Measurements from ENCODE around the gene ITLN1.

ITLN1 gene

DNA sequence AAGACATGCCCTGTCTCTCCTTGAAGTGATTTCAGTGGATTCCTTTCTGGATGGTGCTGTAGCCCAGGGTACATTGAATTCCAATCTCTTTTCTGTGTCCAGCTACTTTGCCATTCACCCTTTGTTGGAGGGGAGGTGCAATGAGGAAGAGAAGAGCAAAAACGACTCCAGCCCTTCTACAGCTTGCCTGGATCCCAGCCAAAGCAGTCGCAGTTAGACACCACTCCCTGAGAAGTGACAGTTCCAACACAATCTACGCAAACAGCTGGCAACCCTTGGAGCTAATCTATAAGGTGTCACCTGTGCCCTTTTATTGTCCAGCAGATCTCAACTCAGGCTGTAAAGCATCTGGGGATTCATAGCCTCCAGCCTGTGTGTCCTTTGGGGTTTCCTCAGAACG, 26.9 kb downstream of the ITLN1 start:
- no peak for DNase-seq (ENCODE audit: low read depth)

DNA sequence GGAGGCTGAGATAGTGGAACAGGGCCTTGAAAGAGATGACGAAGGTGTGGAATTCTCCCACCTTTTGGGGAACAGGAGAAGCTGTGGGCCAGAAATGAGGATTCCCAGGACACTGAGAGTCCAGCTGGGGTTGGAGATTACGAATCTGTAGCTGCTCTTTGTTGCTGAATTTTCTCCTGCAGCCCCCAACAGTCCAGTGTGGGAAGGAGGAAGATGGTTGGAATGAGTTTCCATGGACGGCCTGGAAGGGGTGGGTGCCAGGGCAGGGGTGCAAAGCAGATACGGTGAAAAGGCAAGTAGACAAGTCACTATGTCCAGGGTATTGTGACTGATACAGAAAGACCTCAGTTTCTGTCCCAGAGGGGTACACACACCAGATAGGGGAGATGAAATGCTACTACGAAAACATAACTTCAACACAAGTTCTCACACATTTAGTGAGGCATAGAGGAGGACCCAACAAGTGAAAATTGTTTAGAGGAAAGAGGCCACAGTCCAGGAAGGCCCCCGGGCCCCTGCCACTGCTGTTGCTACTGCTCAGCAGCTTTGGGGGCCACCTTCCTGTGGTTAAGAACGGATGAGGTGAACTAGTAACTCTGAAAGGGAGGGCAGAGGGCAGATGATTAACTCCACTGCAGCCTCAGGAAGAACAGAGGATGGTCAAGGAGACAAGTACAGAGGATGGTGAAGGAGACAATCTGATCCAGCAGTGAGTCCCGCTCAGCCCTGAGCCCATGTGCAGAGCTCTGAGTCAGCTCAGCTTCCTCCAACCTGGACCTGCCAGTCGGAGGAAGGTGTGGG, 29.6 kb downstream of the ITLN1 start:
- DNase-seq (ENCODE audit: low read depth), result no peak

DNA sequence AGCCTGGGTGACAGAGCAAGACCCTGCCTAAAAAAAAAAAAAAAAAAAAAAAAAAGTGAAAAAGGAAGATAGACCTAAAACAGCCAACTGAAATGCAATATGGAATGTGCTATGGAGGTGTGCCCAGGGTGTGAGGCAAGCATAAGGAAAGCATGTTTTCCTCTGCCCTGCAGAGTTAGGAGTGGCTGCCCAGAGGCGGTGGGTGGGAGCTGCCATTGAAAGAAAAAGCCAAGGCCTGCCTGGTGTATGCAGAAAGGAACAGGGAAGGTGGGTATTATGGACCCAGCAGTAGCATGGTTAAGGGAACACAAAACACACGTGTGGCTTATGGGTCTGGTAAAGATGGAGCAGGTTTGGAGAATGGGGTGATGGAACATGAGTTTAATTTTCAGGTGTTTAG, 31.2 kb downstream of the ITLN1 start:
- DNase-seq (ENCODE audit: low read depth), result no peak

DNA sequence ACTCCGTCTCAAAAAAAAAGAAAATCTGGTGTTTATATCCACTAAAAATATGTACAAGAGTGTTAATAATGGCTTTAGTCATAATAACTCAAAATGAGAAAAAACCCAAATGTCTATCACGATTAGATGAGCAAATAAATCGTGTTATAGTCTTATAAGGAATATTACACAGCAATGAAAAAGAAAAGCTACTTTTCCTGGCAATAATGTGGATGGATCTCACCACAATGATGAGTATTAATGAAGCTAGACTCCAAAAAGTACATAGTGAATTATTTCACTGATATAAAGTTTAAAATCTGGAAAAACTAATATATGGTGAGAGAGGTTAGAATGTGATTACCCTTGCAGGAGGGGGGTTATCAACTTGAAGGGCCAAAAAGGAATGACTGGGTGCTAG, 32.0 kb downstream of the ITLN1 start:
- DNase-seq (ENCODE audit: low read depth), result no peak

DNA sequence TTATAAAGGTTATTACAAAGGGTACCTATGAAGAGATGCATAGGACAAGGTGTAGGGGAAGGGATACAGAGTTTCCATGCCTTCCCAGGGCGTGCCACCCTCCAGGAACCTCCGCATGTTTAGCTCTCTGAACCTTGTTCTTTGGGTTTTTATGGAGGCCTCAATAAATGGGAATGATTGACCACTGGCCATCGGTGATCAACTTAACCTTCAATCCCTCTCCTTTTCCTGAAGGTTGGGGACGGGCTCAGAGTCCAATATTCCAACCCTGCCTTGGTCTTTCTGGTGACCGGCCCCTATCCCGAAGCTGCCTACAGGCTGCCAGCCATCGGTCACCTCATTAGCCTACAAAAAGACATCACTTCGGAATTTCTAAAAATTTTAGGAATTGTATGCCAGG, 34.0 kb downstream of the ITLN1 start:
- no peak for DNase-seq (ENCODE audit: low read depth)

DNA sequence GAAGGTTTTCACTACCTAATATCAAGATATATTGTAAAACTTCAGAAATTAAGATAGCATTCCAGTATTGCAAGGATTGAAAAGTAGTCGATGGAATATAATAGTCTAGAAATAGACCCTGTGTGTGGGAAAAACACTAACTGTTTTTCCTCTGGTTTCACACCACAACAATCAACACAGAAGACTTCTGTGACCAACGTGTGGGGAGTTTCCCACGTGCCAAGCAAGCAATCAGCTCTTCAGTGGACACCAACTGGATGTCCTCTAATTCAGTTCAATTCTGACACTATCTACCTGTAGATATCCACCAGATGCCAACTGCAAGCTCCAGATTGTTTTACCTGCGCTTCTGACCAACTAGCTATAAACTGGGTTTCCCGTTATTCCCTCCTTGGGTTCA, 34.4 kb downstream of the ITLN1 start:
- DNase-seq (ENCODE audit: low read depth), result no peak

DNA sequence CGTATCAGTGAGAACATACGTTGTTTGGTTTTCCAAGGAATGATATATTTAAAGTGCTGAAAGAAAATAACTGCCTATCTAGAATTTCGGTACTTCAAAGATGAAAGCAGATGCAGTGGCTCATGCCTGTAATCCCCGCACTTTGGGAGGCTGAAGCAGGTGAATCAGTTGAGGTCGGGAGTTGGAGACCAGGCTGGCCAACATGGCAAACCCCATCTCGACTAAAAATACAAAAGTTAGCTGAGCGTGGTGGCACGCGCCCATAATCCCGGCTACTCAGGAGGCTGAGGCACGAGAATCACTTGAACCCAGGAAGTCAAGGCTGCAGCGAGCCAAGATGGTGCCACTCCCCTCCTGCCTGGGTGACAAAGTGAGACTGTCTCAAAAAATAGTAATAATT, 38.7 kb downstream of the ITLN1 start:
- DNase-seq (ENCODE audit: low read depth), result no peak

DNA sequence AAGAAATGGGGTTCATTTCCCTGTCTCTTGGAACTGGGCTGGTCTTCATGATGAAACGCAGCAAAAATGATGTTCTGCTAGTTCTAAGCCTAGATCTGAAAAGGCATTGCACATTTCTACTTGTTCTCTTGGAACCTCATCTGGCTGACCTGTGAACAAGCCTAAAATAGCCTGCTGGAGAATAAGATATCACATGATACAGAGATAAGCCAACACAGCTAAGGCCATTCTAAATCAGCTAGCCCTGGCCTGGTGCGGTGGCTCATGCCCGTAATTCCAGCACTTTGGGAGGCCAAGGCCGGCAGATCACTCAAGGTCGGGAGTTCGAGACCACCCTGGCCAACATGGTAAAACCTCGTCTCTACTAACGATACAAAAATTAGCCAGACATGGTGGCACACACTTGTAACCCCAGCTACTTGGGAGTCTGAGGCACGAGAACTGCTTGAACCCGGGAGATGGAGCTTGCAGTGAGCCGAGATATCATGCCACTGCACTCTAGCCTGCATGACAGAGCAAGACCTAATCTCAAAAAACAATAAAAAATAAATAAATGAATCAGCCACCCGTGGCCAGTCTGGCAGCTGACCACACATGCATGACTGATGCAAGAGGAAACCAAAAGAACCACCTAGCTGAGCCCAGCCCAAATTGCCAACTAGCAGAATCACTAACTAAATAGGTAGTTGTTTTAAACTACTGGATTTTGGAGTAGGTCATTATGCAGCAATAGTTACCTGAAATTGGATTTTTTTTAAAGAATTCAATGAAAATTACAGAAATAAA, 40.3 kb downstream of the ITLN1 start:
- peak; percentile 22 for DNase-seq (ENCODE audit: low read depth)

DNA sequence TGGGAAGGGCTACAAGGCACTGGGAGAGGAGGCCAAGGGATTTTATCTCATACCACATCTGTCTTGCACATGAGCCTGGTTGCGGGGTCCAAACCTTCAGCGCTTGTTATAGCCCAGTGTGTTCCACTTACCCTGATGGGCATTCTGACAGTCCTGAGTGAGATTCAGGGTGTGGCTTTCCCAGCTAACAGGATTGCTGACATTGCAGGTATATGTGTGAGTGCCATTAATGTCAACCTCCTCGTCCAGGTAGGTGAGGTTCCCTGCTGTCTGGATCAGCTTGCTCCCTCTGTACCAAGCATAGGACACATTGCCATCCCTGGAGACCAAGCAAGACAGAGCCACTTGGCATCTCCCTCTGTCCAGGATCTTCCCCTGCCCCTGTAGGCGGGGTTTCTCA, 43.9 kb downstream of the ITLN1 start:
- DNase-seq (ENCODE audit: low read depth), result no peak

DNA sequence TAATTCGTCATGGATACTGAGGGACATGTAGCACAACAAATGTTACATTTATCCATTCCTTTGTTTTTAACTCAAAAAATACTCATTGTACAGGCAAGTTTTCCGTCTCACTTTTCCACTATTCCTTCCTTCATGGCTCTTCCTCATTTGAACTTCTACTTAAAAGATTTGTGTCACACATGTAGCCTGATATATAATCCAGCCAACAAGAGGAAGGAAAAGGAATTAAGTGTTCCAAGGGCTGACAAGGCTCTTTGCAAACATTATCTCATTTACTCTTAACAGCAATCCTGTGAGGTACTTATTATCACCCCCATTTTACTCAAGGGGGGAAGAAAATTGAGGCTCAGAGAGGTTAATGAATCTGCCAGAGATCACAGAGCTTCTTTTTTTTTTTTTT, 45.2 kb downstream of the ITLN1 start:
- DNase-seq (ENCODE audit: low read depth), result no peak

DNA sequence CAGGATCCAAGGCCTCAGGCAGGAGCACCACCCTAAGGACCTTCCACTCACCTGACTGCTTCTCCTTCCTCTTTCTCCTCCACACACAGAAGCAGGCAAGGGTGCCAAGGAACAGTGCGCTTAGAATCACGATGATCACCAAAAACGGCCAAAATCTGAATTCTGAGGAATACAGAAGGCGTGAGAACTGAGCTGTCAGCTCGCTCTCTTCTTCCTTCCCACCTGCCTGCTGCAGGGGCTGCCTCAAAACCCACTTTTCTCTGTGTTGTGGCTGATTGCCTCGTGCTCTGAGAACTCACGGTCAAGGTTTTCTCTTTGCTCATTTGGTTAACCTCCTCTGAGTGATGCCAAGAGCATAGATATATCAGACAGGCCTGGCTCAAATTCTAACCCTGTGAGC, 46.1 kb downstream of the ITLN1 start:
- DNase-seq (ENCODE audit: low read depth), result no peak

DNA sequence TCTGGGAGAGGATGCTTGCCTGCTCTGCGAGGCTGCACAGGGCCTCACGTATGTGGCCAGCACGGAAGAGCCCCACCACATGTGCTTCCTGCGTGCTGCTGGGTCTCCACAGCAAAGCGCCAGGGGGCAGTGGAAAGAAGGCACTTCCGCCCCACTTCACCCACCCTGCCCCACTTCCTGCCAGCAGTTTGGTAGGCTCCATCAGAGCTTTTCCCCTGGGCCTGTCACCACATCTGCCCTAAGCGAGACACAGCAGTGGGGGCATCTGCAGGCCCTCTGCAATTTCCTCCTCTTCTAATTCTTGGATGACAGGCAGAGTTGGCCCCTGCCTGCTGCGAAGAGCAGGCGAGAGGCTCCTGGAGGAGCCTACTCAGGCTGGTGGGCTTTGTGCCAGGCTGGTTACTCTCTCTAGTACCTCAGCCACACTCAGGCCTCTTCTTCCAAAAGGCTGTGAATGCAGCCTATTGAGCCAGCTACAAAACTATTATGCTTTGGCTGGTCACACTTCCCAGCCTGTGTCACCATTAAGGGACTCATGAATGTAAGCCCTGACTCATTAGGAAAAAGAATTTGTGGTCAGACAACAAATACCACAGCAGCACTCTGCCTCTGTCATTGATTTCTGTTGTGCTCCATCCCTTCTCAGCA, 47.3 kb downstream of the ITLN1 start:
- peak; percentile 40 for DNase-seq (ENCODE audit: low read depth)

DNA sequence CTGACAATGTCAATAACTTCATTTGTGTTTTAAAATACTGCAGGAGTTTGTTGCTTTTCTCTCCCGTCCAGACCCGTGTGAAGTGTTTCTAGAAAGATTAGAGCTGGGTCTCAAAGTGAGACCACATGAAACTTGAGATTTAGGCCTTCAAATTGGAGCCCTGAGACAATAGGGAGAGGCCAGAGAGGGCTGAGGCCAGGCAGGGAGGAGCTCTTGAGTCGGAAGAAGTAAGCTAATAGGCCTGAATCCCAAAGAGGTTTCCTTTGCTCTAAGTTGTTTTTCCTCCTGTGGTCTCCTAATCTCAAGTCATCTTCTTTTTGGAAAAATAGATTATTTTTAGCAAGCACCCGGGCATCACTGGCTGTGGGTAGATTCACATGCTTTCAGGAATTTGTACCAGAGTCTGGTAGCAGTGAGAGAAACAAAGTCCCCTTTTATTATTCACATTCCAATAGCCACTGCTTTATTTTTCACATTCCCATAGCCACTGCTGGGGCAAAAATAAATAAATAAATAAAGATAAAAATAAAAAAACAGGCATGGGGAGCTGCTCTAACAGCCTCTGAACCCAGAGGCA, 47.9 kb downstream of the ITLN1 start:
- DNase-seq (ENCODE audit: low read depth), result no peak

DNA sequence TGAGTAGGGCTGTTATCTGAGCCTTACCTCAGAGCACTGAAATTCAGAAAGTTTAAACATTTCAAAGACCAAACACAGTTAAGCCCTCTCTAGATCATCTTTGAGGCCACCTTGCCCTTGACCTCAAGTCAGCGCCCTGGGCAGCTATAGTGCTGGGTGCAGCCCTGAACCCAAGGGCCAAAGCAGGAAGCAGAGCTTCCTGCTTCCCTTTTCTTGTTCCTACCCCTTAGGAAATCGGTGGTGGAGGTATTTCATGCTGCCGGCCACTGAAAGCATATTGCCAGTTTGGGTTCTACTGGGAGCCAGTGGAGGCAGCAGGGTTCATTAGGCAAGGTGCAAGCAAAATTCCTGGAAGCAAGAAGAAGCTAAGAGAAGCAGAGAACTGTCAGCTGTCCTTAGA, 48.4 kb downstream of the ITLN1 start:
- DNase-seq (ENCODE audit: low read depth), result no peak

DNA sequence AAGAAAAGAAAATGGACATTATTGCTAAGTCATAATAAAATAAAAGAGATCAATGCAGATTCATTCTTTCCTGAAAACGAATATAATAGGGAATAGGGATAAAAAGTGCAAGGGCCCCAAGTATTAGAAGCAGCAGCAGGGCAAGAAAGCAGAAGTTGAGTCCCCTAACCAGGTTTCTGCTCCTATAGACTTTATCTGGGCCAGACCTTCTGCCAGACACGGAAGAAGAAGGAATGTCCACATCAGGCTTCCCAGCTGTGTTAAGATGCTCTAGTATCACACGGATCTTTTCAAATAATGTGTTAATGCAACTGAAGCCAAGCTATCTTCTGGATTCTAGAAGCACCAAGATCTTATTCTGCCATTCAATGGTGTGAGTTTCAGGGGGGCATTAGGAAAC, 49.2 kb downstream of the ITLN1 start:
- no peak for DNase-seq (ENCODE audit: low read depth)

DNA sequence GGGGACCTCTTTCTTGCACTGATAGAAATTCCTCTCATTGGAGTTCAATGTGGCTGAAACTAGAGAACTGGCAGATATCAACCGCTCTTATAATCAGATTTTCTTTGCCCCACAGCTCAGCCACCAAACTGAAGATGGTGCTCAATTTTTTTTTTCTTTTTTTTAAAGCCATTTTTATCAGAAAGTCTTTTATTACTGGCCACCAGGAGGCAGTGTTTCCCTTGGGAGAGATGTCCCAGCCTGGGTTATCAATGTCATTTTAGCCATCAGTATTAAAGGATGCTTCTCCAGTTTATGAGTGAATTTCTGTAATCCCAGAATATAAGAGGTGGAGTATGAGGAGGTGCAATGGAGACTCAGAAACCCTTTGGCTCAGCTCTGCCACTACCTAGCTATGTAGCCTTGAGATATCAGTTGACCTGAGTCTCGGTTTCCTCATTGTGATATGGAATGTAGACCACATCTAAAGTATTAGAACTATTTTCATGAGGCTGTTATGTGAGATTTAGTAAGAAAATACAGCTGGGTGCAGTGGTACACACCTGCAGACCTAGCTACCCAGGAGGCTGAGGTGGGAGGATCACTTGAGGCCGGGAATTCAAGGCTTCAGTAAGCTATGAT, 49.9 kb downstream of the ITLN1 start:
- DNase-seq (ENCODE audit: low read depth), result peak; percentile 51

DNA sequence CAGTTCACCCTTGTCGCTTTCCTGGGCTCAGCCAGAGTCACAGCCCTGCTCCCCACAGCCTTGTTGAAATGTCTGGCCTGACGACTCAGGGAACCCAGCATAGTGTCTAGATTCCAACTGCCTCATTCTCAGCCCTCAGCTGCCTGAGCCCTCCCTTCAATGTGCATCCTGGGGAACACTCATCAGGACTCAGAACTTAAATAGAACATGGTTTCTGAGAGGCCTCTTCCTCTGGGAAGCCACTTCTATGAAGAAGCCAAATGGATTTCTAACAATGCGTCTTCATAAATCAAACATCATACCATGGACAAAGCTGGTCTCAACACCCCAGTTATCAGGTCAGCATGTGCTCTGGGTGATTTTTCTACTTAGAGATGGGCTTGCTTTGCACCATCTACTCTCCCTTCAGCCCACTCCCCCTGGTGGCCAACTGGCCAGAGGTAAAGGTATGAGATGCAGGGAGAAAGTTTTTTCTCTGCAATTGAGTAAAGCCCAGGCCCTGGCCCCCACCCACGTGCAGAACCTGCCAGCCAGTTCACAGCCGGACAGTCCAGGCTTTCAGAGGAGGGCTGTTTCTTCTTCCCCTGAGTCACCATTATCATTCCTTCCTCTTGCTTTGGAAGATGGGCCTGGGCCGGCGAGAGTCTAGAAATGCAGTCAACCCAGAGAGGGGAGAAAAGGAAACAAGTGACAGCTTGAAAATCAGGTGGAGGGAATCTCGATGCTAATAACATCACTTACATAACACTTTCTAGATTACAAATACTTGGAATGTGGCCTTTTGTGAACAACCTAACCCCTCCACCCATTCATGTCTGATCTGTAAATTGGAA, 54.4 kb downstream of the ITLN1 start:
- DNase-seq (ENCODE audit: low read depth), result peak; percentile 65

DNA sequence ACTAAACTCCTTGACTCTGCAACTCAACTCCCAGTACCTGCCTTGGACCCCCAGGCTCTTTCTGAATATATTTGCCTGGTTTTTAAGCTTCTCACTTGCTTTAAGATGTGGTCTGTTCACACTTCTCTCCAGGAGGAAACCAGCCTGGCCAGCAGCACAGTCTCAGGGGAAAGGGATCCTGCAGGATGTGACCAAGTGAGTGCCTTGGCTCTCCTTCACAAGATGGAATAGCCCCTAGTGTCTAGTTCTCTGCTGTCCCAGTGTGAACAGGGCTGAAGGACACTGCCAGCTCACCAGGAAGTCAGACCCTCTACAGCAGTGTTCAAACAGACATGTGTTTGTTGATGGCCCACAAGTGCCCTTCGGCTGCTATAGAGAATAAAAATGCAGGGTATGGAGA, 55.2 kb downstream of the ITLN1 start:
- no peak for DNase-seq (ENCODE audit: low read depth)

DNA sequence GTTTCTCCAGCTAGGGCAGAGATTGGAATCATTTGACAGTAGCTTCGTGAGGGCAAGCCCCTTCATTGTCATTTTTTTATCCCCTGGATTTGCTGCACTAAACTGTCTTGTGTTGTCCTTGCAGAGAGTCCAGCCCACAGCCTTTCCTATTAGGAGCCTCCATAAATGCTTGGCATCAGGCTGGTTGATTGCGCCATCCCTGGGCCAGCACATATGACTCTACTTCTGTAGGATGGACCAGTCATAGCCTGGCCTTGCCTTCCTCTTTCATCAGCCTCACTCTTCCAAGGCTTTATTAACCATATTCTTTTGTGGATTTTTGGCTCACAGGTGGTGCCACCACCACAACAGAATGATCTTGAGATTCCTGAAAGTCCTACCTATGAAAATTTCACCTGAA, 57.6 kb downstream of the ITLN1 start:
- no peak for DNase-seq (ENCODE audit: low read depth)

DNA sequence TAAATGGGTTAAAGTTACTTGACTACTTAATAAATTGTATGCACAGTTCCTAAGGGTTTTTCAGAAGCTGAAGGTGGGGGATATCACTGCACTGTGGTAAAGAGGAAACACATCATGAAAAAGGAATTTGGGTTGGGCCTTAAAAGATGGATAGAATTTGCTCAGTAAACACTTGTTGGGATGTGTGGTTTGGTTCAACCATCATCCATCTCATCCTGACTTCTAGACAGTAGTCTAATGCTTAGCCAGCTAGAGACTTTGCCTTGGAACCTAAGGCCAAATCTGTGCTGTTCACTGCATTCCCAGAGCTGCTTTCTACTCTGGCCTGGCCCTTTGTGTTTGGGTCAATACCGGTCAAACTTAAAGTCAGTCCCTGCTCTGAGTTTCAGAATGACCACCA, 58.4 kb downstream of the ITLN1 start:
- DNase-seq (ENCODE audit: low read depth), result peak; percentile 44

Data from ELR (cell line).